ENCODE results near the gene DOCK8. TPM values are rescaled to one million over a fixed set of nuclear protein-coding genes. Genes with fewer than 3 reads are reported as not detected.

Gene DOCK8
- total and polyA plus RNA-seq, 2 of the 13 experiments (the other 11 are each of a cell fraction or from before 2014, with no cell fraction given), result 0.28 to 0.38 TPM

DNA sequence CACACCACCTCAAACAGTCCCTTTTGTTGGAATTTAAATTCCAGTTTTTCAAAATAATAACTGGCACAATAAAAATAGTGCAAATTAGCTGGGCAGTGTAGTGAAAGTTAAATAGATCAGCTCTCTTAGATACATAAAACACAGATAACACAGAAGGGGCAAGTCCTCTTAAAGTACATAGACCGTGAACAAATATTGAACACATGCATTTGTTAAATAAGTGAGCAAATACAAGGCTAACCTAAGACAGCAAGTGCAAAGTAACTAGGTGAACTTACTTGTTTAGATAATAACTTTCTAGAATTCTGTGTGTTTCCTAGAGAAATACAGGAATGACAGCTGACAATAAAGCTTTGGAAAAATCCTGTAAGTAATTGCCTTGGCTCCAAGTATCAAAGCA lies 280.1 kb downstream of the DOCK8 start (continued):
- peak; percentile 80 for TF ChIP-seq NR2F2 (IDR thresholded peaks at IDR 0.05; ENCODE audit: borderline replicate concordance, low read depth)
- TF ChIP-seq, protein P1, sequence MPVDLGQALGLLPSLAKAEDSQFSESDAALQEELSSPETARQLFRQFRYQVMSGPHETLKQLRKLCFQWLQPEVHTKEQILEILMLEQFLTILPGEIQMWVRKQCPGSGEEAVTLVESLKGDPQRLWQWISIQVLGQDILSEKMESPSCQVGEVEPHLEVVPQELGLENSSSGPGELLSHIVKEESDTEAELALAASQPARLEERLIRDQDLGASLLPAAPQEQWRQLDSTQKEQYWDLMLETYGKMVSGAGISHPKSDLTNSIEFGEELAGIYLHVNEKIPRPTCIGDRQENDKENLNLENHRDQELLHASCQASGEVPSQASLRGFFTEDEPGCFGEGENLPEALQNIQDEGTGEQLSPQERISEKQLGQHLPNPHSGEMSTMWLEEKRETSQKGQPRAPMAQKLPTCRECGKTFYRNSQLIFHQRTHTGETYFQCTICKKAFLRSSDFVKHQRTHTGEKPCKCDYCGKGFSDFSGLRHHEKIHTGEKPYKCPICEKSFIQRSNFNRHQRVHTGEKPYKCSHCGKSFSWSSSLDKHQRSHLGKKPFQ (CRISPR knock-in tag; IDR thresholded peaks at IDR 0.05; ENCODE audit: insufficient replicate concordance), result no peak
- TF ChIP-seq FOSL1 (CRISPR knock-in tag; IDR thresholded peaks at IDR 0.05; ENCODE audit: borderline replicate concordance), result no peak
- TF ChIP-seq ZBTB1 (CRISPR knock-in tag; IDR thresholded peaks at IDR 0.05; ENCODE audit: borderline replicate concordance), result no peak
- TF ChIP-seq, protein P2, sequence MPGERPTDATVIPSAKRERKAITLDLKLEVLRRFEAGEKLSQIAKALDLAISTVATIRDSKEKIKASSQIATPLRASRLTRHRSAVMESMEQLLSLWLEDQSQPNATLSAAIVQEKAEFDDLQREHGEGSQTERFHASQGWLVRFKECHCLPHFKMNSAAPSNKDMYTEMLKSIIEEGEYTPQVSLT (CRISPR knock-in tag; IDR thresholded peaks at IDR 0.05; ENCODE audit: borderline replicate concordance, low read depth), result no peak
- no peak for TF ChIP-seq JUNB (CRISPR knock-in tag; IDR thresholded peaks at IDR 0.05; ENCODE audit: borderline replicate concordance)
- TF ChIP-seq, protein P3, sequence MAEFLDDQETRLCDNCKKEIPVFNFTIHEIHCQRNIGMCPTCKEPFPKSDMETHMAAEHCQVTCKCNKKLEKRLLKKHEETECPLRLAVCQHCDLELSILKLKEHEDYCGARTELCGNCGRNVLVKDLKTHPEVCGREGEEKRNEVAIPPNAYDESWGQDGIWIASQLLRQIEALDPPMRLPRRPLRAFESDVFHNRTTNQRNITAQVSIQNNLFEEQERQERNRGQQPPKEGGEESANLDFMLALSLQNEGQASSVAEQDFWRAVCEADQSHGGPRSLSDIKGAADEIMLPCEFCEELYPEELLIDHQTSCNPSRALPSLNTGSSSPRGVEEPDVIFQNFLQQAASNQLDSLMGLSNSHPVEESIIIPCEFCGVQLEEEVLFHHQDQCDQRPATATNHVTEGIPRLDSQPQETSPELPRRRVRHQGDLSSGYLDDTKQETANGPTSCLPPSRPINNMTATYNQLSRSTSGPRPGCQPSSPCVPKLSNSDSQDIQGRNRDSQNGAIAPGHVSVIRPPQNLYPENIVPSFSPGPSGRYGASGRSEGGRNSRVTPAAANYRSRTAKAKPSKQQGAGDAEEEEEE (CRISPR knock-in tag; IDR thresholded peaks at IDR 0.05; ENCODE audit: borderline replicate concordance), result no peak
- TF ChIP-seq, protein P4, sequence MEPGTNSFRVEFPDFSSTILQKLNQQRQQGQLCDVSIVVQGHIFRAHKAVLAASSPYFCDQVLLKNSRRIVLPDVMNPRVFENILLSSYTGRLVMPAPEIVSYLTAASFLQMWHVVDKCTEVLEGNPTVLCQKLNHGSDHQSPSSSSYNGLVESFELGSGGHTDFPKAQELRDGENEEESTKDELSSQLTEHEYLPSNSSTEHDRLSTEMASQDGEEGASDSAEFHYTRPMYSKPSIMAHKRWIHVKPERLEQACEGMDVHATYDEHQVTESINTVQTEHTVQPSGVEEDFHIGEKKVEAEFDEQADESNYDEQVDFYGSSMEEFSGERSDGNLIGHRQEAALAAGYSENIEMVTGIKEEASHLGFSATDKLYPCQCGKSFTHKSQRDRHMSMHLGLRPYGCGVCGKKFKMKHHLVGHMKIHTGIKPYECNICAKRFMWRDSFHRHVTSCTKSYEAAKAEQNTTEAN (CRISPR knock-in tag; conservative IDR thresholded peaks at IDR 0.05), result no peak
- TF ChIP-seq BORCS8-MEF2B (CRISPR knock-in tag; IDR thresholded peaks at IDR 0.05), result no peak
- no peak for TF ChIP-seq HNRNPH1 (optimal IDR thresholded peaks at IDR 0.05; ENCODE audit: low read depth, low read length)
- no peak for TF ChIP-seq CENPT (CRISPR knock-in tag; IDR thresholded peaks at IDR 0.05; ENCODE audit: low read depth)
- TF ChIP-seq ZNF616 (CRISPR knock-in tag; IDR thresholded peaks at IDR 0.05; ENCODE audit: low read depth), result no peak
- no peak for TF ChIP-seq ZNF235 (CRISPR knock-in tag; IDR thresholded peaks at IDR 0.05; ENCODE audit: borderline replicate concordance)
- TF ChIP-seq, protein P5, sequence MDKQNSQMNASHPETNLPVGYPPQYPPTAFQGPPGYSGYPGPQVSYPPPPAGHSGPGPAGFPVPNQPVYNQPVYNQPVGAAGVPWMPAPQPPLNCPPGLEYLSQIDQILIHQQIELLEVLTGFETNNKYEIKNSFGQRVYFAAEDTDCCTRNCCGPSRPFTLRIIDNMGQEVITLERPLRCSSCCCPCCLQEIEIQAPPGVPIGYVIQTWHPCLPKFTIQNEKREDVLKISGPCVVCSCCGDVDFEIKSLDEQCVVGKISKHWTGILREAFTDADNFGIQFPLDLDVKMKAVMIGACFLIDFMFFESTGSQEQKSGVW (CRISPR knock-in tag; IDR thresholded peaks at IDR 0.05; ENCODE audit: borderline replicate concordance), result no peak
- TF ChIP-seq, protein P6, sequence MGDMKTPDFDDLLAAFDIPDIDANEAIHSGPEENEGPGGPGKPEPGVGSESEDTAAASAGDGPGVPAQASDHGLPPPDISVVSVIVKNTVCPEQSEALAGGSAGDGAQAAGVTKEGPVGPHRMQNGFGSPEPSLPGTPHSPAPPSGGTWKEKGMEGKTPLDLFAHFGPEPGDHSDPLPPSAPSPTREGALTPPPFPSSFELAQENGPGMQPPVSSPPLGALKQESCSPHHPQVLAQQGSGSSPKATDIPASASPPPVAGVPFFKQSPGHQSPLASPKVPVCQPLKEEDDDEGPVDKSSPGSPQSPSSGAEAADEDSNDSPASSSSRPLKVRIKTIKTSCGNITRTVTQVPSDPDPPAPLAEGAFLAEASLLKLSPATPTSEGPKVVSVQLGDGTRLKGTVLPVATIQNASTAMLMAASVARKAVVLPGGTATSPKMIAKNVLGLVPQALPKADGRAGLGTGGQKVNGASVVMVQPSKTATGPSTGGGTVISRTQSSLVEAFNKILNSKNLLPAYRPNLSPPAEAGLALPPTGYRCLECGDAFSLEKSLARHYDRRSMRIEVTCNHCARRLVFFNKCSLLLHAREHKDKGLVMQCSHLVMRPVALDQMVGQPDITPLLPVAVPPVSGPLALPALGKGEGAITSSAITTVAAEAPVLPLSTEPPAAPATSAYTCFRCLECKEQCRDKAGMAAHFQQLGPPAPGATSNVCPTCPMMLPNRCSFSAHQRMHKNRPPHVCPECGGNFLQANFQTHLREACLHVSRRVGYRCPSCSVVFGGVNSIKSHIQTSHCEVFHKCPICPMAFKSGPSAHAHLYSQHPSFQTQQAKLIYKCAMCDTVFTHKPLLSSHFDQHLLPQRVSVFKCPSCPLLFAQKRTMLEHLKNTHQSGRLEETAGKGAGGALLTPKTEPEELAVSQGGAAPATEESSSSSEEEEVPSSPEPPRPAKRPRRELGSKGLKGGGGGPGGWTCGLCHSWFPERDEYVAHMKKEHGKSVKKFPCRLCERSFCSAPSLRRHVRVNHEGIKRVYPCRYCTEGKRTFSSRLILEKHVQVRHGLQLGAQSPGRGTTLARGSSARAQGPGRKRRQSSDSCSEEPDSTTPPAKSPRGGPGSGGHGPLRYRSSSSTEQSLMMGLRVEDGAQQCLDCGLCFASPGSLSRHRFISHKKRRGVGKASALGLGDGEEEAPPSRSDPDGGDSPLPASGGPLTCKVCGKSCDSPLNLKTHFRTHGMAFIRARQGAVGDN (CRISPR knock-in tag; IDR thresholded peaks at IDR 0.05), result no peak
- TF ChIP-seq RAD21 (CRISPR knock-in tag; IDR thresholded peaks at IDR 0.05), result no peak
- no peak for TF ChIP-seq YEATS2 (CRISPR knock-in tag; IDR thresholded peaks at IDR 0.05; ENCODE audit: borderline replicate concordance)
- no peak for TF ChIP-seq ZKSCAN5 (CRISPR knock-in tag; IDR thresholded peaks at IDR 0.05)
- TF ChIP-seq MYNN (CRISPR knock-in tag; IDR thresholded peaks at IDR 0.05; ENCODE audit: low read depth), result no peak
- no peak for TF ChIP-seq WIZ (CRISPR knock-in tag; IDR thresholded peaks at IDR 0.05)
